Astrocyte (in vitro differentiated cells and primary cell): Measurements from ENCODE around the gene MGAM2. TPM values are rescaled to one million over a fixed set of nuclear protein-coding genes. Genes with fewer than 3 reads are reported as not detected.

Experiments used
- DNase-seq: peaks from one replicate; pipeline ENCODE4 v3.0.0-alpha.2; 2010; ENCODE audit warnings: low read depth
- FAIRE-seq: peaks from 2 replicates; lab custom pipeline; 2011; peaks lifted over from hg19 to GRCh38; lab: Jason Lieb, UNC
- H2AFZ ChIP-seq: 2 replicates; pipeline ENCODE4 v1.6.0; 2012; ENCODE audit warnings: low read depth, low read length, inconsistent platforms
- H3K27ac ChIP-seq: 2 replicates; pipeline ENCODE4 v1.5.1; 2011; ENCODE audit warnings: low read depth, low read length, inconsistent platforms
- H3K27me3 ChIP-seq: 2 replicates; pipeline ENCODE4 v1.6.0; 2011; ENCODE audit warnings: low read length, inconsistent platforms; ENCODE audit not compliant: insufficient read depth
- H3K36me3 ChIP-seq: 2 replicates; pipeline ENCODE4 v1.5.1; 2011; ENCODE audit warnings: low read length, inconsistent platforms; ENCODE audit not compliant: insufficient read depth
- H3K4me1 ChIP-seq: 2 replicates; pipeline ENCODE4 v1.5.1; 2011; ENCODE audit warnings: low read length, inconsistent platforms; ENCODE audit not compliant: insufficient read depth
- H3K4me2 ChIP-seq: 2 replicates; pipeline ENCODE4 v1.6.0; 2012; ENCODE audit warnings: low read length, inconsistent platforms
- H3K4me3 ChIP-seq: 2 replicates; pipeline ENCODE4 v1.5.1; 2011; ENCODE audit warnings: low read depth, mild to moderate bottlenecking, low read length, inconsistent platforms; ENCODE audit not compliant: insufficient read depth
- H3K79me2 ChIP-seq: 2 replicates; pipeline ENCODE4 v1.6.0; 2012; ENCODE audit warnings: mild to moderate bottlenecking, low read length, inconsistent platforms; ENCODE audit not compliant: insufficient read depth
- H3K9ac ChIP-seq: 2 replicates; pipeline ENCODE4 v1.6.0; 2012; ENCODE audit warnings: mild to moderate bottlenecking, low read length, inconsistent platforms
- H3K9me3 ChIP-seq: 2 replicates; pipeline ENCODE4 v1.5.1; 2012; ENCODE audit warnings: low read depth, mild to moderate bottlenecking, low read length, inconsistent platforms; ENCODE audit not compliant: insufficient read depth
- H4K20me1 ChIP-seq: 2 replicates; pipeline ENCODE4 v1.6.0; 2012; ENCODE audit warnings: low read length, inconsistent platforms; ENCODE audit not compliant: insufficient read depth
- H3K27ac Mint-ChIP-seq: one replicate; pipeline ENCODE4 v1.8.0; 2021; ENCODE audit warnings: mild to moderate bottlenecking, mixed read lengths; ENCODE audit not compliant: unreplicated experiment
- H3K27me3 Mint-ChIP-seq: one replicate; pipeline ENCODE4 v1.8.0; 2021; ENCODE audit warnings: low read depth, mixed read lengths; ENCODE audit not compliant: unreplicated experiment
- H3K36me3 Mint-ChIP-seq: one replicate; pipeline ENCODE4 v1.8.0; 2021; ENCODE audit warnings: low read depth, mixed read lengths; ENCODE audit not compliant: unreplicated experiment
- H3K4me1 Mint-ChIP-seq: one replicate; pipeline ENCODE4 v1.8.0; 2021; ENCODE audit warnings: low read depth, mixed read lengths; ENCODE audit not compliant: unreplicated experiment
- H3K4me3 Mint-ChIP-seq: one replicate; pipeline ENCODE4 v1.8.0; 2021; ENCODE audit warnings: mild to moderate bottlenecking, moderate library complexity, mixed read lengths; ENCODE audit not compliant: unreplicated experiment
- H3K9me3 Mint-ChIP-seq: one replicate; pipeline ENCODE4 v1.8.0; 2021; ENCODE audit warnings: mild to moderate bottlenecking, mixed read lengths; ENCODE audit not compliant: unreplicated experiment
- EZH2 ChIP-seq: IDR thresholded peaks from 2 replicates; pipeline ENCODE4 v1.6.1; 2012; ENCODE audit warnings: mild to moderate bottlenecking, low read length, inconsistent platforms; ENCODE audit not compliant: insufficient read depth
- total RNA-seq: library from RNA; stranded (reverse); gene quantifications from 2 replicates; pipeline ENCODE4 v1.2.1, GENCODE V29; 2021
- TF ChIP-seq, protein P1 (sequence below): IDR thresholded peaks from 2 replicates; pipeline ENCODE4 v1.5.1; 2011; ENCODE audit warnings: low read depth, mild to moderate bottlenecking, inconsistent platforms, low read length, moderate library complexity; ENCODE audit not compliant: insufficient read depth

The MGAM2 gene
- total RNA-seq, 1 donor from 2014 or later = 0.05 TPM

DNA sequence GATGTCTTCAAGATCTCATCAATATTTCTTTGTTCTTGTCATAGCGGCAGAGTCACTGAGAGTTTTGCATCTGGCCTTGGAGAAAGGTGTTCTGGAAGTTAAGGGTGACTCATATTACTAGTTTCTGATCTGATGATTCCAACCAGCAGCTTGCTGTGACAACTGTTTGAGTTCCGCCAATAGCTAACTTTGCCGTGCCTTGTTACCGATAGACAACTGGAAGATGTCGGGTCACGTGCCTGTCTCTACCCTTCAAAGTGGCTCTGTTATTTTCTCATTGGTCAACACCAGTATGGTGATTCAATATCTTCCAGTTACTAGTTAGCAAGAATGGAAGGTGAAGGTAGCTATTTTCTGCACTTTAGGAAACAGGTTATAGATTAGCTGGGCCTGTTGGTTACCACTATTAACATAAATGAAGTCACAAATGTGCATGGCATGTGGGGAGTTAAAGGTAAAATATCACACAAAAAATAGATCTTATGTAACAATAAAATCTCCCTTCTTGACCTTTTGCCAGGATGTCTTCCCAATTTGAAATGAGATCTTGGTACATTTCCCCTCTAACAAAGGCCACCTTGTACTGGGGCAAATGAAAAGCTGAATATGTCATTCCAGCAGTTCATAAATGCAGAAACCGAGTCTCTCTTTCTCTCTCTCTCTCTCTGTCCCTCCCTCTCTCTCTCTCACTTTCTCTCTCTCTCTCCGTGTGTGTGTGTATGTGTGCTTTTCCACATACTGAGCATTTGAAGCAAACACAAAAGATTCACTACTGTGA, 2.6 kb upstream of the MGAM2 start:
- Mint-ChIP-seq H3K9me3 (no peaks in the 10 kb centered on the region), H3K4me3 (no peak overlapping the region), H3K36me3 (no peaks in the 10 kb centered on the region), H3K4me1 (peaks cover 7% of the 10 kb centered on the region), H3K27me3 (no peaks in the 10 kb centered on the region), H3K27ac (no peak overlapping the region)
- Histone ChIP-seq H3K27me3 (no peaks in the 10 kb centered on the region), H2AFZ (no peak overlapping the region), H4K20me1 (no peaks in the 10 kb centered on the region), H3K4me3 (no peak overlapping the region), H3K27ac (no peak overlapping the region), H3K36me3 (no peaks in the 10 kb centered on the region), H3K4me1 (no peaks in the 10 kb centered on the region), H3K9me3 (no peaks in the 10 kb centered on the region), H3K9ac (no peak overlapping the region), H3K79me2 (no peaks in the 10 kb centered on the region), H3K4me2 (no peak overlapping the region)
- no peak for TF ChIP-seq EZH2
- TF ChIP-seq, protein P1, sequence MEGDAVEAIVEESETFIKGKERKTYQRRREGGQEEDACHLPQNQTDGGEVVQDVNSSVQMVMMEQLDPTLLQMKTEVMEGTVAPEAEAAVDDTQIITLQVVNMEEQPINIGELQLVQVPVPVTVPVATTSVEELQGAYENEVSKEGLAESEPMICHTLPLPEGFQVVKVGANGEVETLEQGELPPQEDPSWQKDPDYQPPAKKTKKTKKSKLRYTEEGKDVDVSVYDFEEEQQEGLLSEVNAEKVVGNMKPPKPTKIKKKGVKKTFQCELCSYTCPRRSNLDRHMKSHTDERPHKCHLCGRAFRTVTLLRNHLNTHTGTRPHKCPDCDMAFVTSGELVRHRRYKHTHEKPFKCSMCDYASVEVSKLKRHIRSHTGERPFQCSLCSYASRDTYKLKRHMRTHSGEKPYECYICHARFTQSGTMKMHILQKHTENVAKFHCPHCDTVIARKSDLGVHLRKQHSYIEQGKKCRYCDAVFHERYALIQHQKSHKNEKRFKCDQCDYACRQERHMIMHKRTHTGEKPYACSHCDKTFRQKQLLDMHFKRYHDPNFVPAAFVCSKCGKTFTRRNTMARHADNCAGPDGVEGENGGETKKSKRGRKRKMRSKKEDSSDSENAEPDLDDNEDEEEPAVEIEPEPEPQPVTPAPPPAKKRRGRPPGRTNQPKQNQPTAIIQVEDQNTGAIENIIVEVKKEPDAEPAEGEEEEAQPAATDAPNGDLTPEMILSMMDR = no peak
- DNase-seq = no peak
- FAIRE-seq = no peak

DNA sequence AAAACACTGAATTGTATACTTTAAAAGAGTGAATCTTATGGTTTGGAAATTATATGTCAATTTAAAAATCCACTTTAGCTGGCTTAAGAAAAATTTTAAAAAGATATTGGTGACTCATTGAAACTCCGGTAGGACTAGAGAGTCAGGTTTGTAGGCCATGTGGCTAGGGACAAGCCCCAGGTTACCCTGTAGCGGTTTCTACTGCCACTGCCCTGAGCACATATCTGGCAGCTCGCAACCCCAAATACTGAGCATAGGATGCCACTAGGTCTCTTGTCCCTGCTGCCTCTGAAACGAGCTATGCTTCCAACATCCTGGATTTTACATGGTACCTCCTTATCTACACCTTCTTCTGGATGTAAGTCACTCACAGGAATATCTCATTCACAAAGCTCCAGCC, 1.4 kb upstream of the MGAM2 start:
- no peaks in the 10 kb centered on the region for H3K9me3 ChIP-seq
- H3K27me3 Mint-ChIP-seq = no peaks in the 10 kb centered on the region
- no peaks in the 10 kb centered on the region for H4K20me1 ChIP-seq
- TF ChIP-seq, protein P1 = no peak
- no peak for TF ChIP-seq EZH2
- no peaks in the 10 kb centered on the region for H3K27me3 ChIP-seq
- no peak overlapping the region for H3K27ac Mint-ChIP-seq
- H2AFZ ChIP-seq = no peak overlapping the region
- H3K4me1 Mint-ChIP-seq = no peaks in the 10 kb centered on the region
- H3K4me3 ChIP-seq = no peak overlapping the region
- H3K36me3 ChIP-seq = no peaks in the 10 kb centered on the region
- H3K4me1 ChIP-seq = no peaks in the 10 kb centered on the region
- FAIRE-seq (no peak), DNase-seq (no peak)
- no peaks in the 10 kb centered on the region for H3K9me3 Mint-ChIP-seq
- H3K79me2 ChIP-seq = no peaks in the 10 kb centered on the region
- no peak overlapping the region for H3K4me2 ChIP-seq
- no peak overlapping the region for H3K27ac ChIP-seq
- H3K9ac ChIP-seq = no peak overlapping the region
- no peaks in the 10 kb centered on the region for H3K36me3 Mint-ChIP-seq
- H3K4me3 Mint-ChIP-seq = no peak overlapping the region

DNA sequence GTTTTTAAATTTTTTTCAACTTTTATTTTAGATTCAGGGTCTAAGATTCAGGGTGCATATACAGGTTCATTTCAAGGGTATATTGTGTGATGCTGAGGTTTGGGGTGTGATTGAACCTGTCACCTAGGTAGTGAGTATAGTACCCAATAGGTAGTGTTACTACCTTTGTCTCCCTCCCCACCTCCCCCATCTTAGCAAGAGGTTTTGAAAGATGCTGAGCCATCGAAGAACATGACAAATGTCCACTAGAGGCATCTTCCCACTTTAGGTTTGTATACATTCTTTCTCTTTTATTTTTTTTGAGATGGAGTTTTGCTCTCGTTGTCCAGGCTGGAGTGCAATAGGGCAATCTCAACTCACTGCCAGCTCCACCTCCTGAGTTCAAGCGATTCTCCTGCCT, 880 bp upstream of the MGAM2 start:
- Mint-ChIP-seq H3K27me3 (no peaks in the 10 kb centered on the region), H3K9me3 (no peaks in the 10 kb centered on the region), H3K36me3 (no peaks in the 10 kb centered on the region), H3K27ac (no peak overlapping the region), H3K4me3 (no peak overlapping the region), H3K4me1 (no peaks in the 10 kb centered on the region)
- H3K9ac ChIP-seq = no peak overlapping the region
- H3K36me3 ChIP-seq = no peaks in the 10 kb centered on the region
- H3K9me3 ChIP-seq = no peaks in the 10 kb centered on the region
- H3K27me3 ChIP-seq = no peaks in the 10 kb centered on the region
- H3K79me2 ChIP-seq = no peaks in the 10 kb centered on the region
- no peak overlapping the region for H2AFZ ChIP-seq
- no peak overlapping the region for H3K4me3 ChIP-seq
- H3K27ac ChIP-seq = no peak overlapping the region
- no peaks in the 10 kb centered on the region for H4K20me1 ChIP-seq
- DNase-seq (no peak), FAIRE-seq (no peak)
- H3K4me2 ChIP-seq = no peak overlapping the region
- no peaks in the 10 kb centered on the region for H3K4me1 ChIP-seq
- TF ChIP-seq, protein P1 = no peak
- TF ChIP-seq EZH2 = no peak
